ENCODE measurements around the gene PRMT9.
A peak's percentile ranks its signal among the peaks of the same experiment; 100 is the strongest.

Gene PRMT9

DNA sequence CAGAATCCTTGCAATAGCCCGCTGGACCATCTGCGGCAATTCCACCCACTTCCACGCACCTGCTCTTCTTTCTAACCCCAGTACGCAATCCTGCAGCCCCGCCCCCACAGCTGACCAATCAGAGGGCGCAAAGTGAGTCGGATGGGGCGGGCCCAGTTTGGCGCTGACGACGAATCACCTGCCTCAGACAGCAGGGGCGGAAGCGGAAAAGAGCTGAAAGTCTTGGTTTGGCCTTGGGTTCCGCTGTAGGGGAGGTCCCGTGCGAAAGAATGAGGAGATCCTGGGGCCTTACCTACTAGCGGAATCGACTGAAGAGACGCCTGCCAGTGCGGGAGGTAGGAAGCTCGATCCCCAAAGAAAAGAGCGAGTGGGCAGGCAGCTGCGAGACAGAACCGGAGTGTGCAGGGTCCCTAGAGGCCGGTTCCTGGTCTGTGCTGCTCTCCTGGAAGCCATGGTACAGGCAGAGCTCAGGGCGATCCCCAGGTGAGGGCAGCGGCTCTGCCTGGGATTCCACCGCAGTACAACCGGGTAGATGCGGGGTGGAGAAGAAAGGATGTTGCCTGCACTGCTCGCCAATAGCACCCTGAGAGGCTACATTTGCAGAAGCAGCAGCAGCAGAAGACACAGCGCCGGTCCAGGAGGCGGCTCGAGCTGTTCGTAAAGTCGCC lies 66.7 kb downstream of the PRMT9 start, which contains the start of gene TMEM184C:
Gene TMEM184C, plus strand, starts transcription at position 225 of the 668 bp plus-strand sequence. CDS start 560 bp downstream, outside the sequence.
- Histone ChIP-seq H3K9ac (ENCODE audit: low read length) (peak within 1 kb of the TSS; percentile 94), H2BK15ac (ENCODE audit: low read depth, poor library complexity, severe bottlenecking) (no peak within 1 kb of the TSS), H3K27ac (ENCODE audit: low read length, poor library complexity, severe bottlenecking) (peak within 1 kb of the TSS; percentile 88), H2BK120ac (ENCODE audit: low read depth, low read length) (no peak within 1 kb of the TSS), H2AFZ (ENCODE audit: low read depth, low read length) (peak within 1 kb of the TSS; percentile 66), H3K18ac (ENCODE audit: low read depth in 1 of 2, low read length in 2 of 2) (peak within 1 kb of the TSS; percentile 23 to 62), H3K14ac (ENCODE audit: low read length in 2 of 2) (peak within 1 kb of the TSS in 1 of 2 experiments; percentile 37), H2BK12ac (ENCODE audit: low read length in 2 of 2) (no peak within 1 kb of the TSS), H3K4me1 (ENCODE audit: control insufficient read depth, insufficient read depth, low read depth, low read length) (peaks cover 6% of the 10 kb centered on the region), H3K23ac (ENCODE audit: low read length in 2 of 2) (peak within 1 kb of the TSS in 1 of 2 experiments; percentile 57), H3K27me3 (ENCODE audit: control insufficient read depth in 1 of 2, insufficient read depth in 1 of 2, low read length in 2 of 2) (no peaks in the 10 kb centered on the region), H3K4me3 (ENCODE audit: insufficient read depth in 1 of 2, low read depth in 1 of 2, low read length in 2 of 2) (peak within 1 kb of the TSS; percentile 73 to 98), H3K9me3 (ENCODE audit: control insufficient read depth, low read length) (no peaks in the 10 kb centered on the region), H3K36me3 (ENCODE audit: control insufficient read depth in 1 of 2, insufficient read depth in 2 of 2, low read depth in 1 of 2, low read length in 2 of 2) (peaks cover 0 to 15% of the 10 kb centered on the region in 2 experiments), H4K8ac (ENCODE audit: low read length) (peak within 1 kb of the TSS; percentile 94), H4K91ac (ENCODE audit: low read length) (no peak within 1 kb of the TSS), H2AK5ac (ENCODE audit: low read length, severe bottlenecking) (no peak within 1 kb of the TSS), H3K79me1 (replicated peaks; ENCODE audit: low read length, poor library complexity, severe bottlenecking) (peaks cover 6% of the 10 kb centered on the region), H3K4me2 (ENCODE audit: low read length, poor library complexity, severe bottlenecking) (peak within 1 kb of the TSS; percentile 81), H2BK5ac (ENCODE audit: low read depth, low read length, poor library complexity, severe bottlenecking) (peak within 1 kb of the TSS; percentile 71), H3K4ac (ENCODE audit: low read depth in 1 of 2, low read length in 2 of 2) (peak within 1 kb of the TSS in 1 of 2 experiments; percentile 65)
- DNase-seq, result peak; percentile 95
- WGBS, result under 1% methylated on average over 37 of the region's 37 CpGs

- Histone ChIP-seq H2BK15ac (ENCODE audit: low read depth, poor library complexity, severe bottlenecking) (no peak overlapping the region), H2AK5ac (ENCODE audit: low read length, severe bottlenecking) (no peak overlapping the region), H3K4me1 (ENCODE audit: control insufficient read depth, insufficient read depth, low read depth, low read length) (peaks cover 6% of the 10 kb centered on the region), H3K36me3 (ENCODE audit: control insufficient read depth in 1 of 2, insufficient read depth in 2 of 2, low read depth in 1 of 2, low read length in 2 of 2) (peaks cover 0 to 12% of the 10 kb centered on the region in 2 experiments), H2BK5ac (ENCODE audit: low read depth, low read length, poor library complexity, severe bottlenecking) (no peak overlapping the region), H3K79me1 (replicated peaks; ENCODE audit: low read length, poor library complexity, severe bottlenecking) (peaks cover 6% of the 10 kb centered on the region), H2BK120ac (ENCODE audit: low read depth, low read length) (no peak overlapping the region), H2BK12ac (ENCODE audit: low read length in 2 of 2) (no peak overlapping the region), H3K9me3 (ENCODE audit: control insufficient read depth, low read length) (no peaks in the 10 kb centered on the region), H3K23ac (ENCODE audit: low read length in 2 of 2) (no peak overlapping the region), H3K4me2 (ENCODE audit: low read length, poor library complexity, severe bottlenecking) (peak overlapping the region; percentile 78), H3K4ac (ENCODE audit: low read depth in 1 of 2, low read length in 2 of 2) (no peak overlapping the region), H4K91ac (ENCODE audit: low read length) (no peak overlapping the region), H2AFZ (ENCODE audit: low read depth, low read length) (peak overlapping the region; percentile 48), H3K9ac (ENCODE audit: low read length) (no peak overlapping the region), H3K27me3 (ENCODE audit: control insufficient read depth in 1 of 2, insufficient read depth in 1 of 2, low read length in 2 of 2) (no peaks in the 10 kb centered on the region), H3K4me3 (ENCODE audit: insufficient read depth in 1 of 2, low read depth in 1 of 2, low read length in 2 of 2) (peak overlapping the region in 1 of 2 experiments; percentile 98), H3K27ac (ENCODE audit: low read length, poor library complexity, severe bottlenecking) (no peak overlapping the region), H3K14ac (ENCODE audit: low read length in 2 of 2) (no peak overlapping the region), H4K8ac (ENCODE audit: low read length) (no peak overlapping the region), H3K18ac (ENCODE audit: low read depth in 1 of 2, low read length in 2 of 2) (no peak overlapping the region)
- WGBS, result 38% methylated on average over 3 of the region's 6 CpGs
- no peak for DNase-seq
These were observed 67.2 kb downstream of the PRMT9 start for GRCh38 chr4:147616849-147617172.

GRCh38 chr4:147610686-147611085 lies 73.3 kb downstream of the PRMT9 start:
- Histone ChIP-seq H3K4ac (ENCODE audit: low read depth in 1 of 2, low read length in 2 of 2) (no peak overlapping the region), H3K23ac (ENCODE audit: low read length in 2 of 2) (no peak overlapping the region), H2BK120ac (ENCODE audit: low read depth, low read length) (no peak overlapping the region), H3K79me1 (replicated peaks; ENCODE audit: low read length, poor library complexity, severe bottlenecking) (no peaks in the 10 kb centered on the region), H2AK5ac (ENCODE audit: low read length, severe bottlenecking) (no peak overlapping the region), H4K91ac (ENCODE audit: low read length) (no peak overlapping the region), H3K27me3 (ENCODE audit: control insufficient read depth in 1 of 2, insufficient read depth in 1 of 2, low read length in 2 of 2) (no peaks in the 10 kb centered on the region), H2BK15ac (ENCODE audit: low read depth, poor library complexity, severe bottlenecking) (no peak overlapping the region), H2BK12ac (ENCODE audit: low read length in 2 of 2) (no peak overlapping the region), H3K27ac (ENCODE audit: low read length, poor library complexity, severe bottlenecking) (no peak overlapping the region), H3K9me3 (ENCODE audit: control insufficient read depth, low read length) (no peaks in the 10 kb centered on the region), H3K9ac (ENCODE audit: low read length) (no peak overlapping the region), H3K36me3 (ENCODE audit: control insufficient read depth in 1 of 2, insufficient read depth in 2 of 2, low read depth in 1 of 2, low read length in 2 of 2) (no peaks in the 10 kb centered on the region), H3K18ac (ENCODE audit: low read depth in 1 of 2, low read length in 2 of 2) (no peak overlapping the region), H3K4me3 (ENCODE audit: insufficient read depth in 1 of 2, low read depth in 1 of 2, low read length in 2 of 2) (no peak overlapping the region), H2BK5ac (ENCODE audit: low read depth, low read length, poor library complexity, severe bottlenecking) (no peak overlapping the region), H4K8ac (ENCODE audit: low read length) (no peak overlapping the region), H3K14ac (ENCODE audit: low read length in 2 of 2) (no peak overlapping the region), H2AFZ (ENCODE audit: low read depth, low read length) (no peak overlapping the region), H3K4me2 (ENCODE audit: low read length, poor library complexity, severe bottlenecking) (no peak overlapping the region), H3K4me1 (ENCODE audit: control insufficient read depth, insufficient read depth, low read depth, low read length) (no peaks in the 10 kb centered on the region)
- no peak for DNase-seq
- WGBS, result no CpG with 5 or more reads among the region's 1 CpG

- no peak overlapping the region for H2BK5ac ChIP-seq (ENCODE audit: low read depth, low read length, poor library complexity, severe bottlenecking)
- H4K8ac ChIP-seq (ENCODE audit: low read length), result no peak overlapping the region
- H3K27me3 ChIP-seq (ENCODE audit: control insufficient read depth in 1 of 2, insufficient read depth in 1 of 2, low read length in 2 of 2), result no peaks in the 10 kb centered on the region
- no peak overlapping the region for H3K4me3 ChIP-seq (ENCODE audit: insufficient read depth in 1 of 2, low read depth in 1 of 2, low read length in 2 of 2)
- no peak overlapping the region for H3K18ac ChIP-seq (ENCODE audit: low read depth in 1 of 2, low read length in 2 of 2)
- H2AFZ ChIP-seq (ENCODE audit: low read depth, low read length), result no peak overlapping the region
- H3K14ac ChIP-seq (ENCODE audit: low read length in 2 of 2), result no peak overlapping the region
- no peaks in the 10 kb centered on the region for H3K9me3 ChIP-seq (ENCODE audit: control insufficient read depth, low read length)
- WGBS, result 69% methylated on average over 1 of the region's 1 CpG
- H3K36me3 ChIP-seq (ENCODE audit: control insufficient read depth in 1 of 2, insufficient read depth in 2 of 2, low read depth in 1 of 2, low read length in 2 of 2), result no peaks in the 10 kb centered on the region
- H3K23ac ChIP-seq (ENCODE audit: low read length in 2 of 2), result no peak overlapping the region
- H2BK15ac ChIP-seq (ENCODE audit: low read depth, poor library complexity, severe bottlenecking), result no peak overlapping the region
- no peaks in the 10 kb centered on the region for H3K79me1 ChIP-seq (replicated peaks; ENCODE audit: low read length, poor library complexity, severe bottlenecking)
- no peak overlapping the region for H3K27ac ChIP-seq (ENCODE audit: low read length, poor library complexity, severe bottlenecking)
- H2BK120ac ChIP-seq (ENCODE audit: low read depth, low read length), result no peak overlapping the region
- H4K91ac ChIP-seq (ENCODE audit: low read length), result no peak overlapping the region
- no peak overlapping the region for H3K4me2 ChIP-seq (ENCODE audit: low read length, poor library complexity, severe bottlenecking)
- DNase-seq, result no peak
- H2BK12ac ChIP-seq (ENCODE audit: low read length in 2 of 2), result no peak overlapping the region
- H3K9ac ChIP-seq (ENCODE audit: low read length), result no peak overlapping the region
- H2AK5ac ChIP-seq (ENCODE audit: low read length, severe bottlenecking), result no peak overlapping the region
- H3K4me1 ChIP-seq (ENCODE audit: control insufficient read depth, insufficient read depth, low read depth, low read length), result no peaks in the 10 kb centered on the region
- no peak overlapping the region for H3K4ac ChIP-seq (ENCODE audit: low read depth in 1 of 2, low read length in 2 of 2)
These were observed 76.5 kb downstream of the PRMT9 start for GRCh38 chr4:147607471-147607870.

Data from mesenchymal stem cell (in vitro differentiated cells and primary cell).